ENCODE data around the gene RBM20. TPM values are rescaled to one million over a fixed set of nuclear protein-coding genes. Genes with fewer than 3 reads are reported as not detected.
"Not testable (repeated sequence)": the region's sequence is repeated elsewhere in the genome, so short reads cannot be mapped to it uniquely, and the experiment has no call there.

Gene RBM20
- polyA plus RNA-seq, 1 donor from 2014 or later: not detected

DNA sequence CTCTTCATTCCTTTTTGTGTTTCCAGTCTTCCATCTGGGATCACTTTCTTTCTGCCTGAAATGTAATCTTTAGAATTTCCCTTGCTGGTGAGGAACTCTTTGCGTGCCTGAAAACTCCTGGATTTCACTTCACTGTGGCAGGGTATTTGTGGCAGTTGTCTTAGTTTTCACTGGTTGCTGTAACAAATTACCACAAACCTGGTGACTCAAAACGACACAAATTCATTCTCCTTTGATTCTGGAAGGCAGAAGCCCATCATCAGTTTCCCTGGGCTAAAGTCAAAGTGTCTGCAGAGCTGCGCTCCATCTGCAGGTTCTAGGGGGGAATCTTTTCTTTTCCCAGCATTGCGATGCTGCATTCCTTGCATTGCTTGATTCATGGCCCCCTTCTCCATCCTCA is 109.3 kb downstream of the RBM20 start:
- peaks cover 0 to 2% (median 0%) of the 10 kb centered on the region in 3 donors for H3K4me1 Mint-ChIP-seq
- H3K9me3 Mint-ChIP-seq: peaks cover 2 to 11% (median 7%) of the 10 kb centered on the region in 3 donors
- H3K4me3 Mint-ChIP-seq: no peak overlapping the region
- no peak overlapping the region for H3K27ac Mint-ChIP-seq
- peaks cover 3% of the 10 kb centered on the region for H3K36me3 Mint-ChIP-seq
- peaks cover 2% of the 10 kb centered on the region for H3K27me3 Mint-ChIP-seq

DNA sequence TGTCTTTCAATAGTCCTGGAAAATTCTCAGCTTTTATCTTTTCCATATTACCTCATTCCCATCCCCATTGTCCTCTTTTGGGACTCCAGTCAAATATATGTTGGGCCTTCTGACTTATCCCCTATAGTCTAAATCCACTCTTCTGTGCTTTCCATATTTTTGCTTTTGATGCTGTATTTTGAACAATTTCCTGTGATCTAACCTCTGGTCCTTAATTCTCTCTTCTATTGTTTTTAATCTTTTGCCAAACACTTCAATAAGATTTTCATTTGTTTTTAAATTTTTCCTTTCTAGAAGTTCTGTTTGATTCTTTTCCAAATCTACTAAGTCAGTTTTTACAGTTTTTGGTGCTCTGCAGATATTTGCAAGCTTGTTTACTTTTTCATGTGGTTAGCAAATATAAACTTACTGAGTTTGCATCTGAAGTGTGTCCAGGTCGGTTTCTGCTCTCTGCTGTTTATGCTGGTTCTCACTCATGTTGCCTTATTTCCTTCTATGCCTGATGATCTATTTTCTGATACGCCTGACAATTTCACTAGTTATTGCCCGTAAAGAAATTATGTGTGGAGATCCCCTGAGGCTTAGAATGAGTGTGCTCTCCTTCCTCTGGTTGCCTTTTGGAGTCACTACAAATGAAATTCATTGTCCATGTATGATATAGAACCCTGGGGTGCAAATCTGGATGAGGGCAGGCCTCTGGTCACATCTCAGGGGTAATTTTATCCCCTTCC is 110.4 kb downstream of the RBM20 start:
- Mint-ChIP-seq H3K36me3 (peaks cover 2% of the 10 kb centered on the region), H3K27ac (no peak overlapping the region), H3K4me1 (peaks cover 0 to 2% (median 0%) of the 10 kb centered on the region in 3 donors), H3K9me3 (peaks cover 0 to 4% (median 2%) of the 10 kb centered on the region in 3 donors), H3K27me3 (peaks cover 4% of the 10 kb centered on the region), H3K4me3 (no peak overlapping the region)

DNA sequence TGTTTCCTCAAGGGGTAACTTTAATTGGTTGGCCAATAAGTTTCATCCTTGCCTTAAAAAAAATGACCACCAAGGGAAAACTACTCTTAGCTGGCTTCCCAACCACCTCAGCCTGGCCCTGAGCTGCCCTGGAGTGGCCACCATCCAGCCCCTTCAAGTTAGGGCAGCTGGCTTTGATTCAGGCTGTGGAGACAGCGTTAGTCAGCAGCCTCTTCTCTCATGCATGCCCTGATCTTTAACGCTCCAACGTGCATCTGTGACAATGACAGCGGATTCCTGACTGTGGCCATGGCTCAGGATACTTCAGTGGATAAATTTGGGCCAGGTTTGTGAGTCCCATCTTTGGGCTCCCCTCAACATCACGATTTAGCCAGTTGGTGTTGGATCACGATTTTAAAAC is 111.6 kb downstream of the RBM20 start:
- Mint-ChIP-seq H3K4me1 (peaks cover 0 to 2% (median 2%) of the 10 kb centered on the region in 3 donors), H3K36me3 (peaks cover 2% of the 10 kb centered on the region), H3K27me3 (peaks cover 4% of the 10 kb centered on the region), H3K27ac (no peak overlapping the region), H3K9me3 (peaks cover 0 to 2% (median 0%) of the 10 kb centered on the region in 3 donors), H3K4me3 (no peak overlapping the region)

DNA sequence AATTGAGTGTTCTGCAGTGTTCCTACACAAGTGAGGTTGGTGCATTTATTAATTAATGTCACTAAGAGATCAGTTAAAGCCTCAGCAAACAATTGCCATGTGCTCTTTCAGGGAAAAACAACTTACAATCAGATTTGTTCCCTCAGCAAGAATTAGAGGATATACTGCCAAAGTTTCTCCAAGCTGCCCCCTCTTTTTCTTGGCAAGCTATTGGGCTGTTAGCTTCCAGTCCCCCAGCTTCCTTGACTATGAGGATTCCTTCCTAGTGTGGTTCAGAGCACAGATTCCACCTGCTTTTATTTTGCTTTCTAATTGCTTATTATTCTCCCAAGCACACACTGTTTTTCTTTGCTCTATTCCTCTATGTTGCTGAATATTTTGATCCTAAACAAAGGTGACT is 112.7 kb downstream of the RBM20 start:
- Mint-ChIP-seq H3K27me3 (peaks cover 4% of the 10 kb centered on the region), H3K27ac (no peak overlapping the region), H3K4me1 (peaks cover 0 to 2% (median 2%) of the 10 kb centered on the region in 3 donors), H3K36me3 (peaks cover 2% of the 10 kb centered on the region), H3K9me3 (peaks cover 0 to 2% (median 0%) of the 10 kb centered on the region in 3 donors), H3K4me3 (no peak overlapping the region)

DNA sequence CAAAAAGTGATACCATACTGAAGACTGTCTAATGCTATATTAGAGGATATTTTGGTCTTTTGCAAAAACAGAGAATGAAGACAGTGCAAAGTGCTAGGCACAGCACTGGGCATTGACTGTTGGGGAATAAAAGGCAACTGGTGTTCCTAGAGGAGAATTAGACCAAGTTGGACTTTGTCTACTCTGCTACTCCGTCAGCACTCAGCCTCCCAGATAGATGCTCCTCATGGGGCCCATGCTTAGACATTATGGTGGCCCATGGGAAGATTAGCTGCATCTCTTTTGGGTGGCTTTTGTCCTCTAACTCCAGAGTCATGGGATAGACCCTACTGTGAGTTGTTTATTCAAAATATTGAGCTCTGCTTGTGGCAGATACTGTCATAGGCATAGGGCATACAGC is 113.5 kb downstream of the RBM20 start:
- Mint-ChIP-seq H3K4me3 (no peak overlapping the region), H3K27ac (no peak overlapping the region), H3K4me1 (peaks cover 0 to 2% (median 2%) of the 10 kb centered on the region in 3 donors), H3K36me3 (no peaks in the 10 kb centered on the region), H3K9me3 (peaks cover 0 to 2% (median 0%) of the 10 kb centered on the region in 3 donors), H3K27me3 (peaks cover 6% of the 10 kb centered on the region)

DNA sequence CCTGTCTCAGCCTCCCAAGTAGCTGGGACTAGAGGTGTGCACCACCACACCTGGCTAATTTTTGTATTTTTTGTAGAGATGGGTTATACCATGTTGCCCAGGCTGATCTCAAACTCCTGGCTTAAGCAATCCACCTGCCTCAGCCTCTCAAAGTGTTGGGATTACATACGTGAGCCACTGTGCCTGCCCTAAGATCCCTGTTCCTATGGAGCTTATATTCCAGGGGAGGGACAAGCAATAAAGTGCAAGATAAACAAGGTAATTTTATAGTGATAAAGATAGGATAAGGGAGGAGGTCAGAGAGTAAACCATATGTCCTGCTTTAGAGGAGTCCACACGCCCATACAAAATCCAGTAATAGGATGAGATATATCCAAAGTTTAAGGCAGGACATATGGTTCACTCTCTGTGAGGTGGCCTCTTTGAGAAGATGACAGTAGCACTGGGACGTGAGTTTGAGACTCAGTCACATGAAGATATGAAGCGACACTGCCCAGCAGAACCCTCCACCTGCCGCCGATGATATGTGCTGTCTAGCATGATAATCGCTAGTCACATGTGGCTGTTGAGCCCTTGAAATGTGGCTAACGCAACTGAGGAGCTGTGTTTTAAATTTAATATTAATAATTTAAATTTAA is 114.1 kb downstream of the RBM20 start:
- Mint-ChIP-seq H3K4me1 (peaks cover 0 to 2% (median 2%) of the 10 kb centered on the region in 3 donors), H3K4me3 (no peak overlapping the region), H3K27ac (no peak overlapping the region), H3K36me3 (no peaks in the 10 kb centered on the region), H3K27me3 (peaks cover 10% of the 10 kb centered on the region), H3K9me3 (peaks cover 0 to 2% (median 0%) of the 10 kb centered on the region in 3 donors)

DNA sequence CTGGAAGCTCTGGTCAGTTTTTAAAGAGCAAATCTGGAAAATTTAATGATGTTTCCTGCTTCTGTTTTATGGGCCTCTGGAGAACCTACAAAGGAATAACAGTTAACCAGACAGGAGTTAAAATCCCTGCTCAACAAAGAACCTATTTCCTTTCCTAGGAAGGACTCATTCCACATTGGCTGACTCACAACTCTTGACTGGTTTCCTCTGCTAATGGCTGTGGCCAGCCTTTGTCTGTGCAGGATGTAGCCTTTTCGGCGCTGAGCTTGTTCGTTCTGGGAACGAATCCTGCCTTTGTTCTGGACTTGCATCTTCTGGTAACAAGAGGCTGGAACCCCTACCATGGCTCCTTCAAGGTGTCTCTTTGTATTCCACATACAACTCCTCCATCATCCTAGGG is 114.8 kb downstream of the RBM20 start:
- Mint-ChIP-seq H3K27ac (no peak overlapping the region), H3K36me3 (no peaks in the 10 kb centered on the region), H3K27me3 (peaks cover 12% of the 10 kb centered on the region)

DNA sequence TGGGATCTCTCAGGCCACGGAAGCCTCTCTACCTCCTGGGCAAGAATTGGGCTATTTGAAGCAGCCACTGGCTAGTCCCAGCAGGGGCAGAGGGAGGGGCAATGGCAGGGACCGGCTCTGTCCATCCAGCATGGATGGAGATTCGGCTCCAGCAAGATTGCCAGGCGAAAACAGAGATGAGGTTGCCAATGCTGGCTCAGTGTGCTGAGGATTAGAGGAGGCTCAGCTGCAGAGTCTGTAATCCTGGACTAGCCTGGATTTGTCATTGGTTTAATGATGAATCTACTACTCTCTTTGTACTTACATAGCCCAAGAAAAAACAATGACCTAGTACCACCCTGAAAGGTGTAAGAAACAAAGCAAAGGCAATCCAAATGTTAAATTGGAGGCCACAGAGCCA is 115.4 kb downstream of the RBM20 start:
- peaks cover 0 to 2% (median 0%) of the 10 kb centered on the region in 3 donors for H3K9me3 Mint-ChIP-seq
- no peak overlapping the region for H3K27ac Mint-ChIP-seq
- peaks cover 13% of the 10 kb centered on the region for H3K27me3 Mint-ChIP-seq
- no peaks in the 10 kb centered on the region for H3K36me3 Mint-ChIP-seq
- H3K4me1 Mint-ChIP-seq: peaks cover 0 to 4% (median 0%) of the 10 kb centered on the region in 3 donors
- H3K4me3 Mint-ChIP-seq: no peak overlapping the region

More for the DNA sequence above, 114.8 kb downstream of the RBM20 start:
- H3K4me3 Mint-ChIP-seq: no peak overlapping the region
- peaks cover 0 to 4% (median 0%) of the 10 kb centered on the region in 3 donors for H3K4me1 Mint-ChIP-seq
- H3K9me3 Mint-ChIP-seq: peaks cover 0 to 2% (median 0%) of the 10 kb centered on the region in 3 donors

DNA sequence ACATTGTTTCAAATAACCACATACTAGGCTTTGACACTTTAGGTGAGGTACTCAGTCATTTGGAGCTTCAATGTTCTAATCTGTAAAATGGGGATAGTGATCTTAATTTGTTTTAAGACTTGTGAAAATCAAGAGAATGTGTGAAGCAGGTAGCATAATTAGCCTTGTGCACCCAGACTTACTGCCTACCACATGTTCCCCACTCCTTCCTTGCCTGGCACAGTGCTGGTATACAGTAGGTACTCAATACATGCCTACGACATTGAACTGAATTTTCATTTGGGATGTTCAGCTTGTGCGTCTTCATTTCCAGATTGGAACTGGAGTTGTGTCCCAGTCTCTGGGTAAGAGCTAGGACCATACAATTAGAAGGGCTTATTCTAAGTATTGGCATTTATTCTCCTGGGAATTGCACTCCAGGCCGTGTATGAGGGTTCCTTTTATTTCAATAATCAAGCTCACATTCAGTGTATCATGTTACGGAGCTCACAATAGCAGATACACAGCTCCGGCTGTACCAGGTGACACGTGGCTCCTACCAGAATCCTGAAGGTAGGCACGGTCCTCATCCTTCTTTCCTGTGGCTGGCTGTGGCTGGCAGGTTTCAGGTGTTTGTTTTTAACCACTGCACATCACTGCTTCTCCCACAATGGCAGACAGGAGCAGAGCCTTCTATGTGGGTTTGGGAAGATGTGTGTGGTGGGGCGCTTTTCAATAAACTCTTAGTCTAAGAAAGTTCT is 118.1 kb downstream of the RBM20 start:
- H3K9me3 Mint-ChIP-seq: no peaks in the 10 kb centered on the region
- no peak overlapping the region for H3K4me3 Mint-ChIP-seq
- H3K27ac Mint-ChIP-seq: no peak overlapping the region
- no peaks in the 10 kb centered on the region for H3K36me3 Mint-ChIP-seq
- H3K4me1 Mint-ChIP-seq: peaks cover 0 to 6% (median 5%) of the 10 kb centered on the region in 3 donors
- peaks cover 17% of the 10 kb centered on the region for H3K27me3 Mint-ChIP-seq

DNA sequence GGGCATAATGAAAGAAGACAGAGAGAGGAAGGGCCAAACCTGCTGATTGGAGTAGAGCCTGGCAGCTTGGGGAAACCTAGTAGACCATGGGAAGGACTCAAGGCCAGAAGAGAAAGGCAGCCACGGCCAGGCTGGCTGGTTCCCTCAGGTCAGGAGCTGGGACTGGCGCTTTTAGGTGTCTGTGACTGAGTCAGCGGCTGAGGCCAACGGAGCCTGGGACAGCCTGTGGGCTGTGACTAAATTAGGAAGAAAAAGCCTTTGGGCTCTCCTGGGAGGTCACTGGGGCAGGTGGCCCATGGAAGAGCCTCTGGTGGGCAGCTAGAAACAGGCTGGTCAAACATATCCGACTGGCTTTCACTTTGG is 118.7 kb downstream of the RBM20 start:
- Mint-ChIP-seq H3K36me3 (no peaks in the 10 kb centered on the region), H3K9me3 (no peaks in the 10 kb centered on the region), H3K4me1 (peaks cover 0 to 6% (median 5%) of the 10 kb centered on the region in 3 donors), H3K27me3 (peaks cover 17% of the 10 kb centered on the region), H3K4me3 (no peak overlapping the region), H3K27ac (no peak overlapping the region)

DNA sequence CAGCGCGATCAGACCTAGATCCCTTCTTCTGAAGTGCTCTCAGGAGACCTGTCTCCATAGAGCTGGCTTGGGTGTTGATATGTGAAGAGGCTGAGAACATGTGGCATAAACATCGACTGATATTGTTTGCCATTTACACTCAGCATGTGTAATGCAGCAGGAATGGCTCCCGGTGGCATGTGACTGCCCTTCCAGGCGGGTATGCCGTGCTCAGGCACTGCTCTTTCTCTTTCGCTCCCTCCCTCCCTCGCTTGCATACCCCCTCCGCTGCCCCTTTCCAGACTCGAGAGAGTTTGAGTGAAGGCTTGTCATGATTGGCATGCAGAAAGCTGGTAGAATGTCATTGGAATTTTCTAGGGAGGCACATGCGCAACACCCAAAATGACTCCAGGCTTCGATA is 120.2 kb downstream of the RBM20 start:
- Mint-ChIP-seq H3K9me3 (no peaks in the 10 kb centered on the region), H3K36me3 (no peaks in the 10 kb centered on the region), H3K27me3 (peaks cover 15% of the 10 kb centered on the region), H3K27ac (no peak overlapping the region), H3K4me1 (peaks cover 0 to 13% (median 6%) of the 10 kb centered on the region in 3 donors), H3K4me3 (no peak overlapping the region)

DNA sequence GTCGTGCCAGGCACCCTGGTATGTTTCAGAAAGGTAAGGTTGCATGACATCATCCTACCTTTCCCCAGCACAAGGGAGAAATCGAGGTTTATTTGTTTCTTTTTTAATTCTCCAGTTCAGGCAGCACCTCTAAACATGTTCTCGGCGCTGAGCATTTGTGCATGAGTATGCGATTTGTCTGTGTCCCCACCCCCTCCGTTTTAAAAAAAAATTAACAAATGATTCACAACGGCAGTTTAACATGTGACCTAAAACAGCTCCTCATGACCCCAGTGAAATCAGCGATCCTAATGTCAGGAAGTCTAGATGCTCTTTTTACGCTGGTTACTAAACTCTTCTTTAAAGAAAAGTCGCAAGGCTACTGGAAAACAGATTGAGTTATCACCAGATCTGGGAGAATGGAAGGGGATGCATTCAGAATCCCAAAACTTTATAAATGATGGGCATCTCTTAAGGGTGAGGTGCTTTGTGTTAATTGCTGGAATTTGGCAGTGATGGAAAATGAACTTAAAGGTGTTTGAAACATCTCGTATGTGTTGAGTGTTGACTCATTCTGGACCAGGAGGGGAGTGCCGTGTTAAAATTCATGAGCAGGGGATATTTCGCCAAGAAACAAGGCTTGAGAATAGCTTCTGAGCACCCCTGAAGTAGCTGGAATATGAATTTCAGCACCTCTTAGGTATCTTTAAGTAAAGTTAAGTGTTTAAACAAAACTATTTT is 120.8 kb downstream of the RBM20 start:
- H3K9me3 Mint-ChIP-seq: no peaks in the 10 kb centered on the region
- peaks cover 15% of the 10 kb centered on the region for H3K27me3 Mint-ChIP-seq
- no peaks in the 10 kb centered on the region for H3K36me3 Mint-ChIP-seq
- H3K27ac Mint-ChIP-seq: no peak overlapping the region
- H3K4me3 Mint-ChIP-seq: no peak overlapping the region
- peaks cover 0 to 13% (median 6%) of the 10 kb centered on the region in 3 donors for H3K4me1 Mint-ChIP-seq

DNA sequence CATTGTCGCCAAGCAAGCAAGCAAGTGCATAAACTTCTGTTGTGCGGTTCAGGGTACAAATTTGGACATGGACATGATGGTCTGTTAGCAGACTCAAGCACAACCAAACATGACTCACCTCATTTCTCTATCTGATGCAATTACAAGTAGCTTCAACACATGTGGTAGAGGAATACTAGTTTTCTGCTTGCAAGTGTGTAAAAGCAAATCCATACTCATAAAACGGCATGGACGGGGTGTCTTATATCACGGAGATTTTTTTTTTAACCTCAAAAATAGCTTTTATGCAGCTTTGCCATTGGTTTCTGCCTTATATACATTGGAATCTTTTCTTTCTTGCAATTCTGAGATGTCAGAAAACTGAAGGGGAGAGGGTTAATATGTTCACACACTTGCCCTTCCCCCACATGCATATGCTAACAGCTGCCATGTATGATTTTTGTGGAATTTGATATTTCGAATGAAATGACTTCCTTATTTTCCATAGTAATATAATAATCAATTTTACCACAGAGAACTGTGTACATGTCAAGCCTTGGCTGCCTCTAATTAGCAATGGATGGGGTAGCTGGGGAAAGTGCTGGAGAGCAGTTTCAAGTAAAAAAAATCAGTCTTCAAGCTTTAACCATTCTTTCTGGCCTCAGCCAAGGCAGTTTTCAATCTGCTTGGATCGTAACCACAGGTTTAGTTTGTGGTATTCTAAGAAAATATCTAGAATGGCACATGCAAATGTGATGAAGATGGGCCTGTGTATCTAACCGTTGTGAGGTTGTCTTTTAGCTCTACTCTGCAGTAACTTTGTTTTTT is 121.6 kb downstream of the RBM20 start:
- Mint-ChIP-seq H3K27ac (no peak overlapping the region), H3K9me3 (no peaks in the 10 kb centered on the region), H3K4me3 (no peak overlapping the region), H3K27me3 (peaks cover 15% of the 10 kb centered on the region), H3K4me1 (peaks cover 0 to 13% (median 4%) of the 10 kb centered on the region in 3 donors), H3K36me3 (no peaks in the 10 kb centered on the region)

DNA sequence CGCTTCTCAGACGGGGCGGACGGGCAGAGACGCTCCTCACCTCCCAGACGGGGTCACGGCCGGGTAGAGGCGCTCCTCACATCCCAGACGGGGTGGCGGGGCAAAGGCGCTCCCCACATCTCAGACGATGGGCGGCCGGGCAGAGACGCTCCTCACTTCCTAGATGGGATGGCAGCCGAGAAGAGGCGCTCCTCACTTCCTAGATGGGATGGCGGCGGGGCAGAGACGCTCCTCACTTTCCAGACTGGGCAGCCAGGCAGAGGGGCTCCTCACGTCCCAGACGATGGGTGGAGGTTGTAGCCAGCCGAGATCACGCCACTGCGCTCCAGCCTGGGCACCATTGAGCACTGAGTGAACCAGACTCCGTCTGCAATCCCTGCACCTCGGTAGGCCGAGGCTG is 123.5 kb downstream of the RBM20 start:
- H3K4me1 Mint-ChIP-seq: peaks cover 0 to 13% (median 9%) of the 10 kb centered on the region in 3 donors
- peaks cover 13% of the 10 kb centered on the region for H3K27me3 Mint-ChIP-seq
- not testable (repeated sequence) for H3K9me3 Mint-ChIP-seq, H3K4me3 Mint-ChIP-seq, H3K36me3 Mint-ChIP-seq, H3K27ac Mint-ChIP-seq

Measured in IgD-negative memory B cell (primary cell).